ENCODE results near the gene SCTR.

SCTR gene

DNA sequence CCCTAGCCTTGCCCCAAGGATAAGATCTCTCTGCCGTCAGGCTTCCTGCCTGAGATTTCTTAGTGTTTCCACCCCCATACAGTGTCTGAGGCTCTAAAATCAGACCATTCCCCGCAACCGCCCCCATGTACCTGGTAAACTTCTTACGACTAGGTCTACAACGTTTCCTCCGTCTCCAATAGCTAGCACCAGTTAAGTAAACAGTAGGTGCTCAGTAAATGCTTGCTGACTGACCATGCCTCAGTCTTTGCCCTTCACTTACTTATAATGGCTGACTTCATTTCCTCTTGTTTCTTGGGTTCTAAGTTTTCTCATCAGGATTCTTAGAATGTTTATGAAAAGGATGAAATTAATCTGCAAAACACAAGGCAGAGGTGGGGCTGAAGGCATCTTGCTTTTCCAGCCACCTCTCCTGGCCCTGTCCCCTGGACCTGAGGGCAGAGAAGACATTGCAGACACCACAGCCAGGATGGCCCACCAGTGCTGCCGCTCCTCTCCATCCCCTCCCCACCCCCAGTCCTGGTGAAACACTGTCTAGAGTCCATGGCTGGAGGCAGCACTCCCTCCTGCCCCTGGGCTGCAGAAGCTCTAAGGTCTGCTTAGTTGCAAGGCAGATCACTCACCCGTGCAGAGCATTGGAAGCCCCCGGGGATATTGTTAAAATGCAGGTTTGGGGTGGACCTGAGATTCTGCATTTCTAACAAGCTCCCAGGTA is 75.7 kb downstream of the SCTR start:
- Histone ChIP-seq H3K27ac (ENCODE audit: low read length) (no peak overlapping the region), H3K27me3 (ENCODE audit: control insufficient read depth, insufficient read depth, low read length) (no peaks in the 10 kb centered on the region), H3K4me1 (ENCODE audit: control insufficient read depth, insufficient read depth, low read length) (no peaks in the 10 kb centered on the region), H3K4me3 (ENCODE audit: low read length) (no peak overlapping the region), H3K9me3 (ENCODE audit: control insufficient read depth, insufficient read depth, low read length) (no peaks in the 10 kb centered on the region), H3K36me3 (ENCODE audit: control insufficient read depth, insufficient read depth, low read length) (no peaks in the 10 kb centered on the region)
- no CpG with 5 or more reads among the region's 9 CpGs for WGBS (ENCODE audit: insufficient coverage, insufficient read length)
- DNase-seq (ENCODE audit: low read depth, low spot score) = no peak

DNA sequence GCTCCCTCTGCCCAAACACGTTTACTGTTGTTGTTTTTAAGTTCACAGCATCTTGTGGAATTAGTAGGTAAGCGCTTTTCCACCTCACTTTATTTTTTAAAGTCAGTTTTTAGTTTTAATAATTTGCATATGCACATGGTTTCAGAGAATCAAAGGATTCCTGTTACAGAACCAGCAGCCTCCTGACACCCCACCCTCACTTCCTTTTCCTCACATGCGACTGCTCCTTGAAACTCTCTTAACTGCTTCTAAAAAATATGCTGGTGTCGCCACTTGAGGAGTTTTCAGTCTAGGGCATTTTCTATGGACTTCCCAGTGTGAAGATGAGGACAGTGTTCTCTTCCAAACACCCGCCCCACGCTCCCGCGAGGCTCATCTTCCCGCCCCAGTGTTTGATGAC is 78.2 kb downstream of the SCTR start:
- no peaks in the 10 kb centered on the region for H3K4me1 ChIP-seq (ENCODE audit: control insufficient read depth, insufficient read depth, low read length)
- H3K9me3 ChIP-seq (ENCODE audit: control insufficient read depth, insufficient read depth, low read length) = no peaks in the 10 kb centered on the region
- no peak for DNase-seq (ENCODE audit: low read depth, low spot score)
- H3K4me3 ChIP-seq (ENCODE audit: low read length) = no peak overlapping the region
- H3K36me3 ChIP-seq (ENCODE audit: control insufficient read depth, insufficient read depth, low read length) = no peaks in the 10 kb centered on the region
- WGBS (ENCODE audit: insufficient coverage, insufficient read length) = no CpG with 5 or more reads among the region's 9 CpGs
- no peaks in the 10 kb centered on the region for H3K27me3 ChIP-seq (ENCODE audit: control insufficient read depth, insufficient read depth, low read length)
- H3K27ac ChIP-seq (ENCODE audit: low read length) = no peak overlapping the region

DNA sequence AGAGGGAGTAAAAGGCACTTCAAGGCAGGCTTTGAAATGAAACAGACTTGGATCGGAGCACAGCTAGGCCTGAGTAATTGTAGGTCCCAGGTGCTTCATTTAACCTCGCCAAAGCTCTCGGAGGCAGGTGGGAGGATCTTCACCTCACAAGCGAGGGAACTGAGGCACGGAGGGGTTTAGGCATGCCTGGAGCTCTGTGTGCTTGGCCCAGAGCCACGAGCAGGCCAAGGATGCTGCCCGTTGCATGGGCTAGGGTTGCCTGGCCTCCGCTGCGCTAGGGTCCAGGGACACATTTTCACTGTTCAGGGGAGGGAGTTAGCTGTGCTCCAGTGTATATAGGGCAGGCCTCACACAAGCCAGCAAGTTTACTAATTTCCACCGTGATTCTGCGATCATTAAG is 81.4 kb downstream of the SCTR start:
- Histone ChIP-seq H3K36me3 (ENCODE audit: control insufficient read depth, insufficient read depth, low read length) (no peaks in the 10 kb centered on the region), H3K9me3 (ENCODE audit: control insufficient read depth, insufficient read depth, low read length) (no peaks in the 10 kb centered on the region), H3K27me3 (ENCODE audit: control insufficient read depth, insufficient read depth, low read length) (no peaks in the 10 kb centered on the region), H3K27ac (ENCODE audit: low read length) (no peak overlapping the region), H3K4me3 (ENCODE audit: low read length) (no peak overlapping the region), H3K4me1 (ENCODE audit: control insufficient read depth, insufficient read depth, low read length) (no peaks in the 10 kb centered on the region)
- no CpG with 5 or more reads among the region's 11 CpGs for WGBS (ENCODE audit: insufficient coverage, insufficient read length)
- no peak for DNase-seq (ENCODE audit: low read depth, low spot score)

GRCh38 chr2:119442226-119442619 is 82.1 kb downstream of the SCTR start:
- no peak for DNase-seq (ENCODE audit: low read depth, low spot score)
- no peak overlapping the region for H3K27ac ChIP-seq (ENCODE audit: low read length)
- H3K36me3 ChIP-seq (ENCODE audit: control insufficient read depth, insufficient read depth, low read length) = no peaks in the 10 kb centered on the region
- H3K4me3 ChIP-seq (ENCODE audit: low read length) = no peak overlapping the region
- no peaks in the 10 kb centered on the region for H3K27me3 ChIP-seq (ENCODE audit: control insufficient read depth, insufficient read depth, low read length)
- no CpG with 5 or more reads among the region's 7 CpGs for WGBS (ENCODE audit: insufficient coverage, insufficient read length)
- no peaks in the 10 kb centered on the region for H3K9me3 ChIP-seq (ENCODE audit: control insufficient read depth, insufficient read depth, low read length)
- H3K4me1 ChIP-seq (ENCODE audit: control insufficient read depth, insufficient read depth, low read length) = no peaks in the 10 kb centered on the region

DNA sequence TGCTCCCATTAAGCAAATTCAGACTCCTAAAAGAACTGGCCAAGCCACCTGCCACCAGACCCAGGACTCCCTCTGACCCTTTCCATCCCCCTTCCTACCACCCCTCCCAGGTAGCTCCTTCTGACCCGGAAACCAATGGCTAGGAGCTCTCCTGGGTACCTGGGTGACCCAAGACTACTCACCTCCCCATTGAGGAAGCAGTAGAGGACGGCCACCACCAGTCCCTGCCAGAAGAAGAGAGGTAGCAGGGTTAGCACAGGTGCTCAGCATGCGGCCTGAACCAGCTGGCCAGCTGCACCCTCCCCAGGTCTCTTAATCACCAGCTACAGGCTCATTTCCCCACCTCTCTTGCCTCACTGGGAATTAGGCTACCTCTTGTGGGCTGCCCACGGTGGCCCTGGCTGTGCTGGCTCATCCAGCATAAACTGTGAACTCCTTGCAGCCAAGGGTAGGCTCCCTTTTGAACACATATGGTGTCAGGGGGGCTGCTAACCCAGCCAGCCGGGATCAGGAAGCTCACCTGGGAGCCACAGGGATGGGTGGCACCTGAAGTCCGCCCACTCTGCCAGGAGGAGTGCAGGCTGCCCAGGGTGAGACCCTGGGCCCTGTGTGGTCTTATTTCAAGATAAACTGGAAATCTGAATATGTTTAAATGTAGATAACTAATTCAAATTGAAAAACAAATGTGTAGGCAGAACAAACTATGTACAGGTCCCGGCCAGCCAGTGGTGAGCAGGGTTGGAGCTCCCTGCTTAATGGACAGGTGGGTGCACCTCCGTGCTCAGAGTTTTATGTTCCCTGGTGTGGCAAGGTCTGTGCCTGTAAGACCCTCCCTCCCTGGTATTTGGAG is 82.7 kb downstream of the SCTR start:
- Histone ChIP-seq H3K36me3 (ENCODE audit: control insufficient read depth, insufficient read depth, low read length) (peaks cover 3% of the 10 kb centered on the region; the same call in 1 of the 2 replicates), H3K27me3 (ENCODE audit: control insufficient read depth, insufficient read depth, low read length) (no peaks in the 10 kb centered on the region), H3K27ac (ENCODE audit: low read length) (no peak overlapping the region), H3K4me1 (ENCODE audit: control insufficient read depth, insufficient read depth, low read length) (no peaks in the 10 kb centered on the region), H3K4me3 (ENCODE audit: low read length) (no peak overlapping the region), H3K9me3 (ENCODE audit: control insufficient read depth, insufficient read depth, low read length) (no peaks in the 10 kb centered on the region)
- no CpG with 5 or more reads among the region's 8 CpGs for WGBS (ENCODE audit: insufficient coverage, insufficient read length)
- no peak for DNase-seq (ENCODE audit: low read depth, low spot score)

GRCh38 chr2:119440873-119441272 is 83.4 kb downstream of the SCTR start:
- H3K4me3 ChIP-seq (ENCODE audit: low read length) = no peak overlapping the region
- WGBS (ENCODE audit: insufficient coverage, insufficient read length) = no CpG with 5 or more reads among the region's 4 CpGs
- no peaks in the 10 kb centered on the region for H3K4me1 ChIP-seq (ENCODE audit: control insufficient read depth, insufficient read depth, low read length)
- H3K27me3 ChIP-seq (ENCODE audit: control insufficient read depth, insufficient read depth, low read length) = no peaks in the 10 kb centered on the region
- H3K9me3 ChIP-seq (ENCODE audit: control insufficient read depth, insufficient read depth, low read length) = no peaks in the 10 kb centered on the region
- no peak for DNase-seq (ENCODE audit: low read depth, low spot score)
- H3K36me3 ChIP-seq (ENCODE audit: control insufficient read depth, insufficient read depth, low read length) = peaks cover 3% of the 10 kb centered on the region; the same call in 1 of the 2 replicates
- H3K27ac ChIP-seq (ENCODE audit: low read length) = no peak overlapping the region

- H3K4me1 ChIP-seq (ENCODE audit: control insufficient read depth, insufficient read depth, low read length) = no peaks in the 10 kb centered on the region
- peaks cover 3% of the 10 kb centered on the region; the same call in 1 of the 2 replicates for H3K36me3 ChIP-seq (ENCODE audit: control insufficient read depth, insufficient read depth, low read length)
- no peak overlapping the region for H3K27ac ChIP-seq (ENCODE audit: low read length)
- no peak for DNase-seq (ENCODE audit: low read depth, low spot score)
- H3K4me3 ChIP-seq (ENCODE audit: low read length) = no peak overlapping the region
- WGBS (ENCODE audit: insufficient coverage, insufficient read length) = no CpG with 5 or more reads among the region's 1 CpG
- no peaks in the 10 kb centered on the region for H3K27me3 ChIP-seq (ENCODE audit: control insufficient read depth, insufficient read depth, low read length)
- H3K9me3 ChIP-seq (ENCODE audit: control insufficient read depth, insufficient read depth, low read length) = no peaks in the 10 kb centered on the region
Measured at GRCh38 chr2:119440501-119440870, 83.8 kb downstream of the SCTR start.

DNA sequence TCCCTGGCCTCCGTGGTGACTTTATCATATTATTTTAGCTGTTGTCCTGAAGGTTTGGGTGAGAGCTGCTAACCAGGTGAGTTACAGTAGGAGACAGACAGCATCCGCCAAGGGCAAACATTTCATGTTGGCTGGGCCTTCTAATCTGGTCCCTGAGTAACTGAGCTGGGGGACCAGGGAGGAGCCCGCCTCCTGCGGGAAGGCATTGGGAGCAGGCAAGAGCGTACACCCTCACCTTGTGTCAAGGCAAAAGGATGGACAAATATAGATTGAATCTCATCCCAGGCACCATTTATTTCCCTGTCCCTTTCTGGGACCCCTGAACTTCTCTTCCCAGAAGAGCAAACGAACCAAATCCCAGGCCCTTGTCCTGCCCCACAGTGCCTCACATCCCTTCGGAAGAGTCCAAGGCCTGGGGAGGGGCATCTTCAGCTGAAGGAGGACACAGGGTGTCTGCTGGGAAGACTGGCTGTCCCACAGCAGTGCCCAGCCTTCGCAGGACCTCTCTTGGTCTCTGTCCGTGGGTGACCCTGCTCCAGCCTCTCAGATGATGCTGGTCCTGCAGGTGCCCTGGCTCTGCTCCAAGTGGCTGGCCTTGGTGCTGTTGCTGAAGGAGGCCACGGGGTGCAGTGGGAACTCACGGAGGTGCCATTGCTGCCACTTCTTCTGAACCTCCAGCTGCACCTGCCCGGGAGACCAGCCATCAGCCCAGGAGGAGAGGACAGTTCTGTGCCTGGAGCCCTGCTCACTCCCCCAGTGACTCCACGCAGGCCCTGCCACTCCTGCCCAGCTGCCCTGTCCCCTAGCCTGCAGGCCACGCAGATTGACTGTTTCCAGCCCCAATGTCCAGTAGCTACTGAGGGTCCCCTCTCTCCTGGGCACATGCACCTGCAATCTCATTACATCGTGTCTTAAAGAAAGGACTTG is 84.4 kb downstream of the SCTR start:
- H3K4me3 ChIP-seq (ENCODE audit: low read length) = no peak overlapping the region
- H3K9me3 ChIP-seq (ENCODE audit: control insufficient read depth, insufficient read depth, low read length) = no peaks in the 10 kb centered on the region
- no peak for DNase-seq (ENCODE audit: low read depth, low spot score)
- no peaks in the 10 kb centered on the region for H3K27me3 ChIP-seq (ENCODE audit: control insufficient read depth, insufficient read depth, low read length)
- peaks cover 3% of the 10 kb centered on the region; the same call in 1 of the 2 replicates for H3K36me3 ChIP-seq (ENCODE audit: control insufficient read depth, insufficient read depth, low read length)
- no peak overlapping the region for H3K27ac ChIP-seq (ENCODE audit: low read length)
- WGBS (ENCODE audit: insufficient coverage, insufficient read length) = no CpG with 5 or more reads among the region's 15 CpGs
- H3K4me1 ChIP-seq (ENCODE audit: control insufficient read depth, insufficient read depth, low read length) = no peaks in the 10 kb centered on the region

DNA sequence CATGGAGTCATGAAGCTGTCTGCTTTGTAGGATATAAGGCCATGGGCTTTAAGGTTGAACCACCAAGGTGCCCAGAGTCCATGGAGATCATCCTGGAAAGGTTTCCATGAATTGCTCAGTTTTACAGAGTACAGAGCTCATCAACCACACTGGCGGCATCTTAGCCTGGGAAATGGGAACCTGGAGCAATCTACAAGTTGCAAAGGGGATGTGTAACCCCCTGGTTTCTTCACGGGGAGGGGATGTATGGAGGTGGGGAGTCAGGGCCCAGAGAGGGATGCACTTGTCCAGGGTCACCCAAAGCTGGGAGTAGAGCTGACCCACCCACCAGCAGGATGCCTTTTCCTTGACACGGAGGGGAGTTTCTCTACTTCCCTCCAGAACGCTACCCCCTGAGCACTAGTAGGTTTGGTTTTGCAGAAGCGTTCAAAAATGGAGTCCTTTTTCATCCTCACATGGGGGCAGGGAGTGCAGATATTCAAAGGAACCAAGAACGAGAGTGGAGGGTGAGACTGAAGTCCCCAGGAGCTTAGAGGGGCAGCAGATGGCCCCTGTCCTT is 85.5 kb downstream of the SCTR start:
- no peaks in the 10 kb centered on the region for H3K9me3 ChIP-seq (ENCODE audit: control insufficient read depth, insufficient read depth, low read length)
- no peak overlapping the region for H3K27ac ChIP-seq (ENCODE audit: low read length)
- H3K27me3 ChIP-seq (ENCODE audit: control insufficient read depth, insufficient read depth, low read length) = no peaks in the 10 kb centered on the region
- peaks cover 3% of the 10 kb centered on the region; the same call in 1 of the 2 replicates for H3K36me3 ChIP-seq (ENCODE audit: control insufficient read depth, insufficient read depth, low read length)
- H3K4me3 ChIP-seq (ENCODE audit: low read length) = no peak overlapping the region
- no CpG with 5 or more reads among the region's 6 CpGs for WGBS (ENCODE audit: insufficient coverage, insufficient read length)
- no peak for DNase-seq (ENCODE audit: low read depth, low spot score)
- H3K4me1 ChIP-seq (ENCODE audit: control insufficient read depth, insufficient read depth, low read length) = peaks cover 6% of the 10 kb centered on the region
